GM23338 (cell line): ENCODE measurements around the gene TREM1. TPM values are rescaled to one million over a fixed set of nuclear protein-coding genes. Genes with fewer than 3 reads are reported as not detected.

Experiments used
- ATAC-seq: fragments of 200-7000 bp; cut with Tn5 transposase; 3 replicates; pipeline ENCODE4 v1.9.1; 2020
- DNase-seq: peaks from one replicate; pipeline ENCODE4 v3.0.0-alpha.2; 2015; ENCODE audit warnings: low spot score
- H2AFZ ChIP-seq: fragments of 200-600 bp; sonication (generic); 2 replicates; pipeline ENCODE4 v1.8.0; 2016; ENCODE audit warnings: antibody characterized with exemption, mild to moderate bottlenecking, moderate library complexity
- H3F3A ChIP-seq: fragments of 200-600 bp; sonication (generic); replicated peaks from 2 replicates; pipeline ENCODE4 v1.8.0; 2017; ENCODE audit warnings: antibody characterized with exemption, mixed run types, low read depth
- H3K27ac ChIP-seq: fragments of 200-600 bp; sonication (generic); 2 replicates; pipeline ENCODE4 v1.6.1; 2016; ENCODE audit warnings: low read depth
- H3K27me3 ChIP-seq: fragments of 200-600 bp; sonication (generic); 2 replicates; pipeline ENCODE4 v1.8.0; 2016; ENCODE audit warnings: mild to moderate bottlenecking, mixed run types, moderate library complexity; ENCODE audit not compliant: insufficient read depth
- H3K36me3 ChIP-seq: fragments of 200-600 bp; sonication (generic); 2 replicates; pipeline ENCODE4 v1.8.0; 2016; ENCODE audit warnings: mild to moderate bottlenecking; ENCODE audit not compliant: insufficient read depth
- H3K4me1 ChIP-seq: fragments of 200-600 bp; sonication (generic); 2 replicates; pipeline ENCODE4 v1.8.0; 2016; ENCODE audit warnings: mild to moderate bottlenecking, moderate library complexity; ENCODE audit not compliant: insufficient read depth
- H3K4me2 ChIP-seq: fragments of 200-600 bp; sonication (generic); 2 replicates; pipeline ENCODE4 v1.7.1; 2017; ENCODE audit warnings: mixed run types
- H3K4me3 ChIP-seq: fragments of 200-600 bp; sonication (generic); 2 replicates; pipeline ENCODE4 v1.6.1; 2016; ENCODE audit warnings: mixed run types
- H3K79me2 ChIP-seq: fragments of 200-600 bp; sonication (generic); replicated peaks from 2 replicates; pipeline ENCODE4 v1.8.0; 2017; ENCODE audit warnings: mild to moderate bottlenecking; ENCODE audit not compliant: insufficient read depth
- H3K9me2 ChIP-seq: fragments of 200-600 bp; sonication (generic); 2 replicates; pipeline ENCODE4 v1.8.0; 2017; ENCODE audit not compliant: insufficient read depth
- H4K20me1 ChIP-seq: fragments of 200-600 bp; sonication (generic); replicated peaks from 2 replicates; pipeline ENCODE4 v1.8.0; 2017; ENCODE audit warnings: mild to moderate bottlenecking; ENCODE audit not compliant: insufficient read depth
- H3K27ac Mint-ChIP-seq: 2 replicates; pipeline ENCODE4 v1.8.0; 2020; ENCODE audit warnings: inconsistent platforms, mild to moderate bottlenecking, moderate library complexity, mixed read lengths
- H3K27me3 Mint-ChIP-seq: 3 replicates; pipeline ENCODE4 v1.8.0; 2022; ENCODE audit warnings: low read depth, mild to moderate bottlenecking, moderate library complexity, mixed read lengths, inconsistent platforms; ENCODE audit not compliant: insufficient read depth, poor library complexity
- H3K36me3 Mint-ChIP-seq: 3 replicates; pipeline ENCODE4 v1.8.0; 2021; ENCODE audit warnings: low read depth, mild to moderate bottlenecking, inconsistent platforms, moderate library complexity, mixed read lengths
- H3K4me1 Mint-ChIP-seq: 3 replicates; pipeline ENCODE4 v1.8.0; 2020; ENCODE audit warnings: mild to moderate bottlenecking, inconsistent platforms, mixed read lengths
- H3K4me3 Mint-ChIP-seq: 3 replicates; pipeline ENCODE4 v1.8.0; 2021; ENCODE audit warnings: moderate library complexity, mild to moderate bottlenecking, inconsistent platforms, mixed read lengths
- H3K9me3 Mint-ChIP-seq: 3 replicates; pipeline ENCODE4 v1.8.0; 2020; ENCODE audit warnings: moderate library complexity, mild to moderate bottlenecking, inconsistent platforms, mixed read lengths
- CREB1 ChIP-seq: fragments of 250-450 bp; sonication (Bioruptor Pico); IDR thresholded peaks from 2 replicates; pipeline ENCODE4 v1.5.0; 2020; ENCODE audit warnings: low read depth, mild to moderate bottlenecking, moderate library complexity
- ETS1 ChIP-seq: IDR thresholded peaks from 2 replicates; pipeline ENCODE4 v1.6.1; 2016; ENCODE audit warnings: antibody characterized with exemption
- EZH2 ChIP-seq: fragments of 200-600 bp; sonication (generic); IDR thresholded peaks from one replicate; pipeline ENCODE4 v1.8.0; 2017; ENCODE audit warnings: antibody characterized with exemption, mild to moderate bottlenecking, low read depth; ENCODE audit not compliant: unreplicated experiment
- EZH2phosphoT487 ChIP-seq: fragments of 200-600 bp; sonication (generic); IDR thresholded peaks from one replicate; pipeline ENCODE4 v1.8.1; 2018; ENCODE audit warnings: antibody characterized with exemption; ENCODE audit not compliant: unreplicated experiment
- JUNB ChIP-seq: IDR thresholded peaks from one replicate; pipeline ENCODE4 v1.6.1; 2016; ENCODE audit warnings: antibody characterized with exemption; ENCODE audit not compliant: unreplicated experiment
- NANOG ChIP-seq: IDR thresholded peaks from 2 replicates; pipeline ENCODE4 v1.6.1; 2016; ENCODE audit warnings: antibody characterized with exemption, borderline replicate concordance
- POLR2AphosphoS5 ChIP-seq: IDR thresholded peaks from 2 replicates; pipeline ENCODE4 v1.6.1; 2016; ENCODE audit warnings: antibody characterized with exemption, low read depth
- STAT1 ChIP-seq: IDR thresholded peaks from one replicate; pipeline ENCODE4 v1.6.1; 2016; ENCODE audit warnings: antibody characterized with exemption; ENCODE audit not compliant: unreplicated experiment
- polyA plus RNA-seq: library from polyadenylated mRNA; unstranded; fragments of >200 nt; fragmentation: Nextera tagmentation; extraction: Ambion mirVana; gene quantifications from 2 replicates; pipeline ENCODE4 v1.2.1, GENCODE V29; 2016
- total RNA-seq: library from RNA; depleted of rRNA; stranded (reverse); fragments of >200 nt; shearing (Covaris generic); gene quantifications from 2 replicates; pipeline ENCODE4 v1.2.3, GENCODE V29; 2014
- TF ChIP-seq, protein P1 (sequence below): fragments of 250-450 bp; sonication (Bioruptor Pico); IDR thresholded peaks from 2 replicates; pipeline ENCODE4 v1.5.0; 2020; ENCODE audit warnings: mild to moderate bottlenecking, moderate library complexity
- TF ChIP-seq, protein P2 (sequence below), 2 experiments: fragments of 200-600 bp in 1 of 2; sonication (generic) in 1 of 2; conservative IDR thresholded peaks; 2 replicates each; pipeline versions ENCODE4 v1.5.1 to v1.6.1; 2016 to 2017; ENCODE audit warnings: antibody characterized with exemption in 2 of 2, low read depth in 2 of 2, mild to moderate bottlenecking in 2 of 2, moderate library complexity in 1 of 2

TREM1 gene
- total and polyA plus RNA-seq, 2 experiments from 2014 or later: not detected

DNA sequence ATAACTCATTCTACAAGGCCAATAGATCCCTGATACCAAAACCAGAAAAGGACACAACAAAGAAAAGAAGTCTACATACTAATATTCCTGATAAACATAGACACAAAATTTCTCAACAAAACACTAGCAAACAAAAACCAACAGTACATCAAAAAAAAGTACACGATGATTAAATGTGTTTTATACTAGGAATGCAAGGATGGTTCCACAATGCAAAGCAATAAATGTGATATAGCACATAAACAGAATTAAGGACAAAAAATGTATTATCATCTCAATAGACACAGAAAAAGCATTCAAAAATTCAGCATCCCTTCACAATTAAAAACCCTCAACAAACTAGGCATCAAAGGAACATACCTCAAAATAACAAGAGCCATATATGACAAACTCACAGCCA is 23.2 kb downstream of the TREM1 start:
- no peak for TF ChIP-seq JUNB
- no peak for TF ChIP-seq CREB1 (CRISPR knock-in tag)
- H3K27me3 Mint-ChIP-seq: peaks cover 4% of the 10 kb centered on the region
- Histone ChIP-seq H3K4me3 (no peak overlapping the region), H2AFZ (no peak overlapping the region), H3K27ac (no peak overlapping the region), H3K4me1 (no peaks in the 10 kb centered on the region), H3F3A (no peaks in the 10 kb centered on the region), H3K9me2 (peaks cover 4% of the 10 kb centered on the region), H4K20me1 (no peaks in the 10 kb centered on the region), H3K27me3 (no peaks in the 10 kb centered on the region), H3K4me2 (no peak overlapping the region), H3K79me2 (no peaks in the 10 kb centered on the region), H3K36me3 (no peaks in the 10 kb centered on the region)
- no peak for DNase-seq
- no peaks in the 10 kb centered on the region for H3K4me1 Mint-ChIP-seq
- H3K36me3 Mint-ChIP-seq: peaks cover 8% of the 10 kb centered on the region; the same call in 2 of the 3 replicates
- H3K4me3 Mint-ChIP-seq: no peak overlapping the region
- no peak for ATAC-seq
- no peak overlapping the region for H3K27ac Mint-ChIP-seq
- peaks cover 28% of the 10 kb centered on the region for H3K9me3 Mint-ChIP-seq

DNA sequence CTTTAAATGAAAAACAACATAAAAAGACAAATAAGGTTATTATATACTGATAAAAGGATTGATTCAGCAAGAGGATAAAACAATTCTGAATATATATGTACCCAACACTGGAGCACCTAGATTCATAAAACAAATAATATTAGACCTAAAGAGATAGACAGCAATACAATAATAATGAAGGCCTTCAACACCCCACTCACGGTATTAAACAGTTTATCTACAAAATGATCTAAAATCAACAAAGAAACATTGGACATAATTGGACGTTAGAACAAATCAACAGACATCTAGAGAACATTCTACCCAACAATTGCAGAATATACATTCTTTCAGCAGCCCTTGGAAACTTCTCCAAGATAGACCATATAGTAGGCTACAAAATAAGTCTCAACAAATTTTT is 24.1 kb downstream of the TREM1 start:
- no peaks in the 10 kb centered on the region for H3K79me2 ChIP-seq
- H2AFZ ChIP-seq: no peak overlapping the region
- ATAC-seq (no peak), DNase-seq (no peak)
- TF ChIP-seq NANOG (no peak), POLR2AphosphoS5 (no peak), JUNB (no peak), EZH2phosphoT487 (no peak), STAT1 (no peak), CREB1 (CRISPR knock-in tag) (no peak), EZH2 (no peak), ETS1 (no peak)
- TF ChIP-seq, protein P1, sequence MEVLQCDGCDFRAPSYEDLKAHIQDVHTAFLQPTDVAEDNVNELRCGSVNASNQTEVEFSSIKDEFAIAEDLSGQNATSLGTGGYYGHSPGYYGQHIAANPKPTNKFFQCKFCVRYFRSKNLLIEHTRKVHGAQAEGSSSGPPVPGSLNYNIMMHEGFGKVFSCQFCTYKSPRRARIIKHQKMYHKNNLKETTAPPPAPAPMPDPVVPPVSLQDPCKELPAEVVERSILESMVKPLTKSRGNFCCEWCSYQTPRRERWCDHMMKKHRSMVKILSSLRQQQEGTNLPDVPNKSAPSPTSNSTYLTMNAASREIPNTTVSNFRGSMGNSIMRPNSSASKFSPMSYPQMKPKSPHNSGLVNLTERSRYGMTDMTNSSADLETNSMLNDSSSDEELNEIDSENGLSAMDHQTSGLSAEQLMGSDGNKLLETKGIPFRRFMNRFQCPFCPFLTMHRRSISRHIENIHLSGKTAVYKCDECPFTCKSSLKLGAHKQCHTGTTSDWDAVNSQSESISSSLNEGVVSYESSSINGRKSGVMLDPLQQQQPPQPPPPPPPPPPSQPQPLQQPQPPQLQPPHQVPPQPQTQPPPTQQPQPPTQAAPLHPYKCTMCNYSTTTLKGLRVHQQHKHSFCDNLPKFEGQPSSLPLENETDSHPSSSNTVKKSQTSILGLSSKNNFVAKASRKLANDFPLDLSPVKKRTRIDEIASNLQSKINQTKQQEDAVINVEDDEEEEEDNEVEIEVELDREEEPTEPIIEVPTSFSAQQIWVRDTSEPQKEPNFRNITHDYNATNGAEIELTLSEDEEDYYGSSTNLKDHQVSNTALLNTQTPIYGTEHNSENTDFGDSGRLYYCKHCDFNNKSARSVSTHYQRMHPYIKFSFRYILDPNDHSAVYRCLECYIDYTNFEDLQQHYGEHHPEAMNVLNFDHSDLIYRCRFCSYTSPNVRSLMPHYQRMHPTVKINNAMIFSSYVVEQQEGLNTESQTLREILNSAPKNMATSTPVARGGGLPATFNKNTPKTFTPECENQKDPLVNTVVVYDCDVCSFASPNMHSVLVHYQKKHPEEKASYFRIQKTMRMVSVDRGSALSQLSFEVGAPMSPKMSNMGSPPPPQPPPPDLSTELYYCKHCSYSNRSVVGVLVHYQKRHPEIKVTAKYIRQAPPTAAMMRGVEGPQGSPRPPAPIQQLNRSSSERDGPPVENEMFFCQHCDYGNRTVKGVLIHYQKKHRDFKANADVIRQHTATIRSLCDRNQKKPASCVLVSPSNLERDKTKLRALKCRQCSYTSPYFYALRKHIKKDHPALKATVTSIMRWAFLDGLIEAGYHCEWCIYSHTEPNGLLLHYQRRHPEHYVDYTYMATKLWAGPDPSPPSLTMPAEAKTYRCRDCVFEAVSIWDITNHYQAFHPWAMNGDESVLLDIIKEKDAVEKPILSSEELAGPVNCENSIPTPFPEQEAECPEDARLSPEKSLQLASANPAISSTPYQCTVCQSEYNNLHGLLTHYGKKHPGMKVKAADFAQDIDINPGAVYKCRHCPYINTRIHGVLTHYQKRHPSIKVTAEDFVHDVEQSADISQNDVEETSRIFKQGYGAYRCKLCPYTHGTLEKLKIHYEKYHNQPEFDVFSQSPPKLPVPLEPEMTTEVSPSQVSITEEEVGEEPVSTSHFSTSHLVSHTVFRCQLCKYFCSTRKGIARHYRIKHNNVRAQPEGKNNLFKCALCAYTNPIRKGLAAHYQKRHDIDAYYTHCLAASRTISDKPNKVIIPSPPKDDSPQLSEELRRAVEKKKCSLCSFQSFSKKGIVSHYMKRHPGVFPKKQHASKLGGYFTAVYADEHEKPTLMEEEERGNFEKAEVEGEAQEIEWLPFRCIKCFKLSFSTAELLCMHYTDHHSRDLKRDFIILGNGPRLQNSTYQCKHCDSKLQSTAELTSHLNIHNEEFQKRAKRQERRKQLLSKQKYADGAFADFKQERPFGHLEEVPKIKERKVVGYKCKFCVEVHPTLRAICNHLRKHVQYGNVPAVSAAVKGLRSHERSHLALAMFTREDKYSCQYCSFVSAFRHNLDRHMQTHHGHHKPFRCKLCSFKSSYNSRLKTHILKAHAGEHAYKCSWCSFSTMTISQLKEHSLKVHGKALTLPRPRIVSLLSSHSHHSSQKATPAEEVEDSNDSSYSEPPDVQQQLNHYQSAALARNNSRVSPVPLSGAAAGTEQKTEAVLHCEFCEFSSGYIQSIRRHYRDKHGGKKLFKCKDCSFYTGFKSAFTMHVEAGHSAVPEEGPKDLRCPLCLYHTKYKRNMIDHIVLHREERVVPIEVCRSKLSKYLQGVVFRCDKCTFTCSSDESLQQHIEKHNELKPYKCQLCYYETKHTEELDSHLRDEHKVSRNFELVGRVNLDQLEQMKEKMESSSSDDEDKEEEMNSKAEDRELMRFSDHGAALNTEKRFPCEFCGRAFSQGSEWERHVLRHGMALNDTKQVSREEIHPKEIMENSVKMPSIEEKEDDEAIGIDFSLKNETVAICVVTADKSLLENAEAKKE (CRISPR knock-in tag): no peak
- TF ChIP-seq, protein P2, sequence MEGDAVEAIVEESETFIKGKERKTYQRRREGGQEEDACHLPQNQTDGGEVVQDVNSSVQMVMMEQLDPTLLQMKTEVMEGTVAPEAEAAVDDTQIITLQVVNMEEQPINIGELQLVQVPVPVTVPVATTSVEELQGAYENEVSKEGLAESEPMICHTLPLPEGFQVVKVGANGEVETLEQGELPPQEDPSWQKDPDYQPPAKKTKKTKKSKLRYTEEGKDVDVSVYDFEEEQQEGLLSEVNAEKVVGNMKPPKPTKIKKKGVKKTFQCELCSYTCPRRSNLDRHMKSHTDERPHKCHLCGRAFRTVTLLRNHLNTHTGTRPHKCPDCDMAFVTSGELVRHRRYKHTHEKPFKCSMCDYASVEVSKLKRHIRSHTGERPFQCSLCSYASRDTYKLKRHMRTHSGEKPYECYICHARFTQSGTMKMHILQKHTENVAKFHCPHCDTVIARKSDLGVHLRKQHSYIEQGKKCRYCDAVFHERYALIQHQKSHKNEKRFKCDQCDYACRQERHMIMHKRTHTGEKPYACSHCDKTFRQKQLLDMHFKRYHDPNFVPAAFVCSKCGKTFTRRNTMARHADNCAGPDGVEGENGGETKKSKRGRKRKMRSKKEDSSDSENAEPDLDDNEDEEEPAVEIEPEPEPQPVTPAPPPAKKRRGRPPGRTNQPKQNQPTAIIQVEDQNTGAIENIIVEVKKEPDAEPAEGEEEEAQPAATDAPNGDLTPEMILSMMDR (conservative IDR thresholded peaks at IDR 0.05; ENCODE audit: low read depth in 2 of 2): no peak
- no peaks in the 10 kb centered on the region for H3K27me3 ChIP-seq
- Mint-ChIP-seq H3K27me3 (peaks cover 4% of the 10 kb centered on the region), H3K9me3 (peaks cover 28% of the 10 kb centered on the region), H3K4me1 (no peaks in the 10 kb centered on the region), H3K27ac (no peak overlapping the region), H3K4me3 (no peak overlapping the region), H3K36me3 (peaks cover 8% of the 10 kb centered on the region; the same call in 2 of the 3 replicates)
- no peaks in the 10 kb centered on the region for H4K20me1 ChIP-seq
- peaks cover 5% of the 10 kb centered on the region for H3K9me2 ChIP-seq
- H3K4me3 ChIP-seq: no peak overlapping the region
- no peak overlapping the region for H3K27ac ChIP-seq
- H3K4me2 ChIP-seq: no peak overlapping the region
- H3K36me3 ChIP-seq: no peaks in the 10 kb centered on the region
- no peaks in the 10 kb centered on the region for H3F3A ChIP-seq
- no peaks in the 10 kb centered on the region for H3K4me1 ChIP-seq
